T1000 (cell line): ENCODE results near the gene ZSCAN25.
"Not testable (repeated sequence)": the region's sequence is repeated elsewhere in the genome, so short reads cannot be mapped to it uniquely, and the experiment has no call there.

Experiments used
- DNase-seq: peaks from one replicate; lab custom pipeline; 2025; ENCODE audit warnings: mixed read lengths; lab: John Stamatoyannopoulos, UW

Gene ZSCAN25

DNA sequence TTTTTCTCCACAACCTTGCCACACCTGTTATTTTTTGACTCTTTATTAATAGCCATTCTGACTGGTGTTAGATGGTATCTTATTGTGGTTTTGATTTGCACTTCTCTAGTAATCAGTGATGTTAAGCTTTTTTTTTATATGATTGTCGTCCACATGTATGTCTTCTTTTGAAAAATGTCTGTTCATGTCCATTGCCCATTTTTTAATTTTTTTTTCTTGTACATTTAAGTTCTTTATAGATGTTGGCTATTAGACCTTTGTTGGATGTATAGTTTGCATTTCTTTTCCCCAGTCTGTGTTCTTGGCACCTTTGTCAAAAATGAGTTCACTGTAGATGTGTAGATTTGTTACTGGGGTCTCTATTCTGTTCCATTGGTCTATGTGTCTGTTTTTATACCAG, 28.8 kb downstream of the ZSCAN25 start:
- DNase-seq: no peak

- no peak for DNase-seq
Measured at GRCh38 chr7:99648843-99649242, 32.1 kb downstream of the ZSCAN25 start.

GRCh38 chr7:99651290-99651689, 34.5 kb downstream of the ZSCAN25 start:
- DNase-seq: no peak

GRCh38 chr7:99652671-99653070, 35.9 kb downstream of the ZSCAN25 start:
- no peak for DNase-seq

GRCh38 chr7:99653269-99653668, 36.5 kb downstream of the ZSCAN25 start:
- not testable (repeated sequence) for DNase-seq

DNA sequence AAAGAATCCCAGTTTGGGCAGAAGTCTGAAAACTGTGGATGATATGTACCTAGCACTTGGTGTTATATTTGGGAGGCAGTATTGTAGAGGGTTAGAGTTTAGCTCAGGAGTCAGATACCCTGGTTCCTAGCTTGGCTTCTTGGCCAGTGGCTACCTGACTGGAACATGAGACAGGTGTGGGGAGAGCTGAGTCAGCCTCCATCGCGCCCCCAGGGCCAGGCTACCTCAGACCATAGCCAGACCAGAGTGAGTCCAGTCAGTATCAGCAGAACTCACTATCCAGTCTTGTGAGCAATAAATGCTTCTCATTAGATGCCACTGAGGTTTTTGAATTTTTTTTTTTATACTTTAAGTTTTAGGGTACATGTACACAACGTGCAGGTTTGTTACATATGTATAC, 37.0 kb downstream of the ZSCAN25 start:
- no peak for DNase-seq

GRCh38 chr7:99654626-99655025, 37.9 kb downstream of the ZSCAN25 start:
- DNase-seq: not testable (repeated sequence)

GRCh38 chr7:99657879-99658278, 41.1 kb downstream of the ZSCAN25 start:
- DNase-seq: not testable (repeated sequence)

DNA sequence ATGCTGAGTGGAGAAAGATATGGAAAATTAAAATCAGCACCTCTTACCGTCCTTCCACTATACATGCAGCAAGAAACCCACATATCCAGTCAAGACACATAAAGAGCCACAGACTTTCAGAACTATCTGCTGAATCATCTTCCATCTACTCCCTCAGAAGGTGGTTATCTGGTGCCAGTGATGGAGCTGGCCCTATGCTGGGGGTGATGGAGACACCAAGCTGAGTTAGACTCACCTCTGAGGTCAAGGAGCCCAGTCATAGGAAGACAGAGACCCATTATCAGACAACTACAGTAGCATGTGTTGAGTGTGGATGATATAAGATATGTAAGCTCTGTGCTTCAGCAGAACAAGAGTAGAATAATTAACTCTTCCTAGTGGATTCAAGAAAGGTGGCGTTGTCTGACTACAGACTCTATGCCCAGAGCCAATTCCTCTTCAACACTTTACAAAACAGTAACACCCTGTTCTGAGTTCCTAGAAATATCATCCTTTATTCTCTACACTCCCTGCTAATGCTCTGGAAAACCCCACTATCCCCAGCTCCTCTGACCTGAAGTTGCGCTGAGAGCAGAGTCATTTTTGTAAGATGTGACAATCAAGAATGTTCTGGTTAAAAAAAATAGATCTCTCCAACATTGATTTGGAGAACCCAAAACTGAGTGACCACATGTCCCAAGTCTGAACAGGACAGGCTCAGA, 48.7 kb downstream of the ZSCAN25 start:
- no peak for DNase-seq

DNA sequence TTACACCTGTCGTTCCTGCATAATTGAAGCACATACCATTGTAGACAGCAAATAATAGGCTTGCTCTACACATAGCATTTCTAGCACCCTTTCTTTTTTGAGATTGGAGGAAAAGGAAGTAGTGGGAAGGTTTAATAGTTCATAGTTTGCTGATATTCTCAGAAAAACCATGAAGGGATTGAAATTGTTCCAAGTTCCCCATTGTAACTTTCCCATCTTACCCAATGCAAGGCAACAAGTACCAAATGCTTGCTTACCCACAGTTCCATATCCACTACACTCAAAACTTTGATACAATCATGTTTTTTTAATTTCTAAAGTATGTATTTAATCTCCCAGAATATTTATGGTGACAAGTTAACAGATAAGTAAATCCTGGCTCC, 49.3 kb downstream of the ZSCAN25 start:
- DNase-seq: no peak

DNA sequence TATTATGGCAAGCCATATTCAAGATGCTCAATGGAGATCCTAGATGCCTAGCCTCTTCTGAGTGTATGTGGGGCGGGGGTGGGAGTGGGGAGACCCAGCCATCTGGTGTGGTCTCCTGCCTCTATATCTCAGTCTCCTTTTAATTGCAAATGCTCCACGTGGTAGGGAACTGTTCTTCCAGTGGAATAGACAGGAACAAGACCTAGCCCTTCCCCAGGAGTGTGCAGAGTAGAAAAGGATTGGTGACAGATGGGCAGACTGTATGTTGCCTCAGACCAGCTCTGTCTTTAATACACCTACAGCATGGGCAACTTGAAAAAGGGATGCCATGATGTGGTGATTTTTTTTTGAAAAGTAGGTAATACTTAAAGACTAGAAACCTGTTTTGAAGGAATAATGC, 50.4 kb downstream of the ZSCAN25 start:
- no peak for DNase-seq

GRCh38 chr7:99668541-99668940, 51.8 kb downstream of the ZSCAN25 start:
- DNase-seq: no peak

- no peak for DNase-seq
Measured at GRCh38 chr7:99669782-99670181, 53.0 kb downstream of the ZSCAN25 start.

GRCh38 chr7:99672573-99672972, 55.8 kb downstream of the ZSCAN25 start:
- no peak for DNase-seq

- DNase-seq: no peak
Measured at GRCh38 chr7:99674995-99675742, 58.4 kb downstream of the ZSCAN25 start.

DNA sequence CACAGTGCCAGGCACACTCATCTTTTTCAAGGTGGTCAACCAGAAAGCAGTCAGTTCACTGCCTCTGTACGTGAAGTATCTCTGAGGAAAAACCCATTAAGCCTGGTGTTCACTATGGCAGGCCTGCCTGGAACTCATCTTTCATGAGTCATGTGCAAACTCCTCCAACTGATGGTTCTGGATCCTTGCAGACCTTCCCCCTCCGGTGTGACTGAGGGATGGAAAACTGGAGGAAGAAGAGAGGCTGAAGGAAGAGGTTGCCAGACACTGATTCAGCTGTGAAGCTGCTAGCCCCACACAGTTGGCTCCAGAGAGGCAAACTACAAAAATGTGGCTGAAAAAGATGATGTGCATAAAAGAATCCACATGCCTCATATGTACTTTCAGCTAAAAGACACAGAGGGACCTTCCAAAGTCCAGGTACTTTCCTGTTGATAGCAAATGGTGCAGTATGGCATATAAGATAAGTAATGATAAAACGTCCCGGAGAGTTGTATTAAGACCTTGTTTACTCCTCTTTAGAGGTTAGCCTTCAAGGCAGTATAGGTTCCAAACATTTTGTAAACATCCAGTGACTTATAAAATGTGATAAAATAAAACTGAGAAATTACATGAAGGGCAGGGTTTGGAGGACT, 60.4 kb downstream of the ZSCAN25 start:
- DNase-seq: no peak

DNA sequence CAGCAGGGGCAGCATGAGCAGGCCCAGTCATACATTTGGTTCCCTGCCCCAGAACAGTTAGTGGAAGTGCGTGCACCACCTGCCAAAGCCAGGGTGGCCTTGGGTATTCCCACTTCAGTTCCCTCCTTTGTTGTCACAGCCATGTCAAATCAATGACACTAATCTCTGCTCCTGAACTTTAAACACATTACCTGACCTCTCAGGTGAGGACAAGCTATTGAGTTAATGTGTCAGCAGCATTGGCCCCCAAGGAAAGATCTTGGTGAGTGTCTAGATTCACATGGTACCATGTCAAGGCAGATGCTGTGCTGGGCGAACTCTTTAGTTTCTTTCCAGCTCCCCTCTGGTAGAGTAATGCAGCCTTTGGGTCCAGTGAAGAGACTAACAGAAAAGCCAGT, 60.9 kb downstream of the ZSCAN25 start:
- no peak for DNase-seq

- no peak for DNase-seq
Measured at GRCh38 chr7:99679032-99679399, 62.3 kb downstream of the ZSCAN25 start.

- no peak for DNase-seq
Measured at GRCh38 chr7:99679400-99680191, 62.9 kb downstream of the ZSCAN25 start, which contains the start of gene CYP3A5. Gene CYP3A5, minus strand, starts transcription at chr7:99679996. Its CDS starts 100 bp downstream, at chr7:99679896.
